HG03103 (cell line): ENCODE data around the gene CLECL1.
"Not testable (repeated sequence)": the region's sequence is repeated elsewhere in the genome, so short reads cannot be mapped to it uniquely, and the experiment has no call there.

Experiments
- ATAC-seq: cut with Tn5 transposase; IDR thresholded peaks from one replicate; pipeline ENCODE4 v1.9.1; 2021; ENCODE audit warnings: low read depth; ENCODE audit not compliant: unreplicated experiment

CLECL1 gene

DNA sequence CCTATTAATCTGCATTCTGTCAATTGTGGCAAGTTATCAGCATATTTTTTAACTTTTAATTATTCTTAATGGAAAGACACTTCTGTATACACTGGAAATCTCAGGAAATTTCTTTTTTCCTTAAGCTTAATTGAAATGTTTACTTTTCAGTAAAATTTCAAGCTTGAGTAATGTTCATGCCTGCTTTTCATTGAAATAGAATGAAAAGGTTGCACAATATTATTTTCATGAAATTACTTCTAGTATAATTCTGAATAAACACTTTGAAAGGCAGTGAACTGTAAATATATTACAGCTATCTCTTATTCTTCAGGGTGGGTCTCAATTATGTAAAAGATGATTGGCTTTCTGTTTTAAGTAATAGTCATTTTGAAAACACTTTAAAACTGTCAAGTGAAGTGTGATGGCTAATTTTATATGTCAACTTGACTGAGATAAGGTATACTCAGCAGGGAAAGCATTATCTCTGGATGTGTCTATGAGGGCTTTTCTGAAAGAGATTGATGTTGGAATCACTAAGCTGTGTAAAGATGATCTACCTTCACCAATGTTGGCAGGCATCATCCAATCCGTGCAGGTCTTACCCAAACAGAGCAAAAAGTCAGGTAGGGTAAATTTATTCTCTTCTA is 33.5 kb downstream of the CLECL1 start:
- no peak for ATAC-seq

GRCh38 chr12:9698681-9699080 is 34.2 kb downstream of the CLECL1 start:
- no peak for ATAC-seq

DNA sequence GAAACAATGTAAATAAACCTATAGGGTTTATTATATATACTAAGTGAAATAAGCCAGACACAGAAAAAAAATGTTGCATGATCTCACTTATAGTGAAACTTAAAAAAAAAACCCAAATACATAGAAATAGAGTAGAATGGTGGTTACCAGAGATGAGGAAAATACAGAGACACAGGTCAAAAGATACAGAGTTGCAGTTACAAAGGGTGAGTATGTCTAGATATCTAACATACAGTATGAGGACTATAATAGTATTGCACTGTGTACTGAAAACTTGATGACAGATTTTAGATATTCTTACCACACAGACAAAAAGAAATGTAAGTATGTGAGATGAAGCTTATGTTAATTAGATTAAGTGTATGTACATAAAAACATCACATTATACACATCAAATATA is 35.3 kb downstream of the CLECL1 start:
- ATAC-seq = no peak

GRCh38 chr12:9695661-9696060 is 37.2 kb downstream of the CLECL1 start:
- not testable (repeated sequence) for ATAC-seq

- not testable (repeated sequence) for ATAC-seq
These were observed 37.7 kb downstream of the CLECL1 start for GRCh38 chr12:9695150-9695549.

DNA sequence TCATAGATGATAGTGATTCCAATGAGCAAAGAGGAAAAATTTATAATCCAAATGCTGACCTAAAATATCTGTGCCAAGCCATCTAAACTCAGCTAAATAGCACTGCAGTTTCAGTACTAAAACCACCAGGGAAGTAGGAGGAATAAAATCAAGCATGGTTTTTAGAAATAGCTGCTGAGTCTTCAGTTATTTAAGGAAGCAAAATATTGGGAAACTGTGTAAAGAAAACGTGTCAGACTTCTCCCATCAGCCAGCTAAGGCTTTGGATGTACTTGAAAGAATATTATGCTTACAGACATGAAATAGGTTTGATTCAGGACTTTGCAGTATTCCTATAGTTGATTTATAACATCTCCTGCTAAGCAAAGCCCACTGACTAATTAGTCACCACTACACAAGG is 38.7 kb downstream of the CLECL1 start:
- ATAC-seq = no peak

- no peak for ATAC-seq
These were observed 40.0 kb downstream of the CLECL1 start for GRCh38 chr12:9692909-9693308.

- ATAC-seq = no peak
These were observed 45.7 kb downstream of the CLECL1 start for GRCh38 chr12:9687228-9687627.

DNA sequence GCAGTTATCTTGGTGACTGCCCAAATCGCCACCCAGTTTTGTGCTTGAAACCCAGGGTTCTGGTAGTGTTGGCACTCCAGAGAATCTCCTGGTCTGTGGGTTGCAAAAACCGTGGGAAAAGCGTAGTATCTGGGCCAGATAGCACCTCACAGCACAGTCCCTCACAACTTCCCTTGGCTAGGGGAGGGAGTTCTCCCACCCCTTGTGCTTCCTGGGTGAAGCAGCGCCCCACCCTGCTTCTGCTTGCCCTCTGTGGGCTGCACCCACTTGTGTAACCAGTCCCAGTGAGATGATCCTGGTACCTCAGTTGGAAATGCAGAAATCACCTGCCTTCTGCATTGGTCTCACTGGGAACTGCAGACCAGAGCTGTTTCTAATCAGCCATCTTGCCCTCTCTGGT is 47.0 kb downstream of the CLECL1 start:
- no peak for ATAC-seq

DNA sequence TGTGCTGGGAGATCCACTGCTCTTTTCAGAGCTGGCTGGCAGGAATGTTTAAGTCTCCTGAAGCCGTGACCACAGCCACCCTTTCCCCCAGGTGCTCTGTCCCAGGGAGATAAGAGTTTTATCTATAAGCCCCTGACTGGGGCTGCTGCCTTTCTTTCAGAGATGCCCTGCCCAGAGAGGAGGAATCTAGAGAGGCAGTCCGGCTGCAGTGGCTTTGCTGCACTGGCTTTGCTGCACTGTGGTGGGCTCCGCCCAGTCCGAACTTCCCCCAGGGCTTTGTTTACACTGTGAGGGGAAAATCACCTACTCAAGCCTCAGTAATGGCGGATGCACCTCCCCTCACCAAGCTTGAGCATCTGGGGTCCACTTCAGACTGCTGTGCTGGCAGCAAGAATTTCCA is 47.5 kb downstream of the CLECL1 start:
- ATAC-seq = not testable (repeated sequence)

- not testable (repeated sequence) for ATAC-seq
These were observed 49.9 kb downstream of the CLECL1 start for GRCh38 chr12:9682949-9683348.

DNA sequence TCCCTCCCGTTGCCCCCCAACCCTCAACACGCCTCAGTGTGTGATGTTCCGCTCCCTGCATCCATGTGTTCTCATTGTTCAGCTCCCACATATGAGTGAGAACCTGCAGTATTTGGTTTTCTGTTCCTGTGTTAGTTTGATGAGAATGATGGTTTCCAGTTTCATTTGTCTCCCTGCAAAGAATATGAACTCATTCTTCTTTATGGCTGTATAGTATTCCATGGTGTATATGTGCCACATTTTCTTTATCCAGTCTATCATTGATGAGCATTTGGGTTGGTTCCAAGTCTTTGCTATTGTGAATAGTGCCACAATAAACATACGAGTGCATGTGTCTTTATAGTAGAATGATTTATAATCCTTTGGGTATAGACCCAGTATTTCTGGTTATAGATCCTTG is 50.4 kb downstream of the CLECL1 start:
- ATAC-seq = not testable (repeated sequence)

DNA sequence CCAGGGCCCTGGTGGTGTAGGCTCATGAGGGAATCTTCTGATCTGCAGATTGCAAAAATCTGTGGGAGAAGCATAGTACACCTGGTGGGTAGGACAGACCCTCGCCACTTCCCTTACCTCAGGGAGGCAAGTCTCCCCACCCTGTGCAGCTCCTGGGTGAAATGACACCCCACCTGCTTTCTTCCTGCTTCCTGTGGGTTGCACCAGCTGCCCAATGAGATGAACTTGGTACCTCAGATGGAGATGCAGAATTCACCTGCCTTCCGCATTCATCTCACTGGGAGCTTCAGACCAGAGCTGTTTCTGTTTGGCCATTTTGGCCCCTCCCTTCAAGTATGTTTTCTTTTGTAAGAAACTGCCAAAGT is 58.7 kb downstream of the CLECL1 start:
- ATAC-seq = peak; percentile 23

DNA sequence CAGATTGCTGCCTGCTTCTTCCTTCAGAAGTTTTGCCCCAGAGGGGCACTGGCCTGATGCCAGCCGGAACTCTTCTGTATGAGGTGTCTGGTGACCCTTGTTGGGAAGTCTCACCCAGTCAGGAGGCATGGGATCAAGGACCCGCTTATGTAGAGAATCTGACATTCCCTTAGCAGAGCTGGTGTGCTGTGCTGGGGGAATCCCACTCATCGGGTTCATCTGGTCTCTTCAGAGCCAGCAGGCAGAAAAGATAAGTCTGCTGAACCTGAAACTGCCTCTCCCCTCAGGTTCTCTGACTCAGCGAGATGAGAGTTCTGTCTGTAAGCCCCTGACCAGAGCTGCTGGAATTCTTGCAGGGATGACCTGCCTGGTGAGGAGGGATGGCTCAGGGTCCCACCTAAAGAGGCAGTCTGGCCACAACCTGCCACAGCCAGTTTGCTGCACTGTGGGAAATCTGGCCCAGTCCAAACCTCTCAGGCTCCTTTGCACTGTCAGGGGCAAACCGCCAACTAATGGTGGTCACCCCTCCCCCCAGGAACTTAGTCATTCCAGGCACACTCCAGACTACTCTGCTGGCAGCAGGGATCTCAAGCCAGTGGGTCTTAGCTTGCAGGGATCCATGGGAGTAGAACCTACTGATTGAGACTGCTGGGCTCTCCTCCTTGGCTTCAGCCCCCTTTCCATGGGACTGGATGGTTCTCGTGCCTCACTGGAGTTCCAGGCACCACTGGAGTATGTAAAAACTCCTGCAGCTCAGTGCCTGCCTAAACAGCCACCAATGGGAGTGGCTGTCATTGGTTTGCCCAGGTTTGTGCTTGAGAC is 59.3 kb downstream of the CLECL1 start:
- peak; percentile 32 for ATAC-seq
